Measurements from ENCODE around the gene DDAH1.

DNA sequence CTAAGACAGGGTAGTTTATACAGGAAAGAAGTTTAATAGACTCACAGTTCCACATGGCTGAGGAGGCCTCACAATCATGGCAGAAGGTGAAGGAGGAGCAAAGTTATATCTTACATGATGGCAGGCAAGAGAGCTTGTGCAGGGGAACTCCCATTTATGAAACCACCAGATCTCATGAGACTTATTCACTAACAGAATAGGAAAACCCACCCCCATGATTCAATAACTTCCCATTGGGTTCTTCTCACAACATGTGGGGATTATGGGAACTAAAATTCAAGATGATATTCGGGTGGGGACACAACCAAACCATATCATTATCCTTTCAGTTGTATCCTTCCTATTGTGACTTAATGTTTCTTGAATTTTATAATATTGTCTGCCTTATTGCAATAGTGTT is 13.4 kb upstream of the DDAH1 start:
- TF ChIP-seq, protein P1, sequence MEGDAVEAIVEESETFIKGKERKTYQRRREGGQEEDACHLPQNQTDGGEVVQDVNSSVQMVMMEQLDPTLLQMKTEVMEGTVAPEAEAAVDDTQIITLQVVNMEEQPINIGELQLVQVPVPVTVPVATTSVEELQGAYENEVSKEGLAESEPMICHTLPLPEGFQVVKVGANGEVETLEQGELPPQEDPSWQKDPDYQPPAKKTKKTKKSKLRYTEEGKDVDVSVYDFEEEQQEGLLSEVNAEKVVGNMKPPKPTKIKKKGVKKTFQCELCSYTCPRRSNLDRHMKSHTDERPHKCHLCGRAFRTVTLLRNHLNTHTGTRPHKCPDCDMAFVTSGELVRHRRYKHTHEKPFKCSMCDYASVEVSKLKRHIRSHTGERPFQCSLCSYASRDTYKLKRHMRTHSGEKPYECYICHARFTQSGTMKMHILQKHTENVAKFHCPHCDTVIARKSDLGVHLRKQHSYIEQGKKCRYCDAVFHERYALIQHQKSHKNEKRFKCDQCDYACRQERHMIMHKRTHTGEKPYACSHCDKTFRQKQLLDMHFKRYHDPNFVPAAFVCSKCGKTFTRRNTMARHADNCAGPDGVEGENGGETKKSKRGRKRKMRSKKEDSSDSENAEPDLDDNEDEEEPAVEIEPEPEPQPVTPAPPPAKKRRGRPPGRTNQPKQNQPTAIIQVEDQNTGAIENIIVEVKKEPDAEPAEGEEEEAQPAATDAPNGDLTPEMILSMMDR (IDR thresholded peaks at IDR 0.05; ENCODE audit: low read depth, low read length), result no peak
- TF ChIP-seq EZH2phosphoT487 (IDR thresholded peaks at IDR 0.05; ENCODE audit: low read depth), result no peak
